H9 (cell line): ENCODE measurements around the gene LARP4B. TPM values are rescaled to one million over a fixed set of nuclear protein-coding genes. Genes with fewer than 3 reads are reported as not detected.

ENCODE experiments used
- DNase-seq: peaks from one replicate; pipeline ENCODE4 v3.0.0-alpha.2; 2017
- H2AFZ ChIP-seq: one replicate; pipeline ENCODE4 v1.6.1; 2013; ENCODE audit warnings: mild to moderate bottlenecking, low read length, control low read depth, moderate library complexity
- H2AK5ac ChIP-seq: 2 replicates; pipeline ENCODE4 v1.6.1; 2013; ENCODE audit warnings: low read length, control low read depth, mixed read lengths; ENCODE audit not compliant: insufficient read length
- H2BK120ac ChIP-seq: one replicate; pipeline ENCODE4 v1.6.1; 2013; ENCODE audit warnings: low read depth, mild to moderate bottlenecking, low read length, control low read depth, inconsistent platforms; ENCODE audit not compliant: poor library complexity, severe bottlenecking
- H2BK12ac ChIP-seq: 2 replicates; pipeline ENCODE4 v1.6.1; 2013; ENCODE audit warnings: low read length, control low read depth, mixed read lengths, low read depth; ENCODE audit not compliant: insufficient read length
- H2BK15ac ChIP-seq: 2 replicates; pipeline ENCODE4 v1.6.1; 2013; ENCODE audit warnings: low read depth, low read length, control low read depth
- H2BK20ac ChIP-seq: one replicate; pipeline ENCODE4 v1.6.1; 2013; ENCODE audit warnings: low read depth, mild to moderate bottlenecking, low read length, control low read depth, inconsistent platforms; ENCODE audit not compliant: poor library complexity, severe bottlenecking
- H2BK5ac ChIP-seq: 2 replicates; pipeline ENCODE4 v1.6.1; 2013; ENCODE audit warnings: low read length, control low read depth, mixed read lengths; ENCODE audit not compliant: insufficient read length
- H3K14ac ChIP-seq: 2 replicates; pipeline ENCODE4 v1.6.1; 2013; ENCODE audit warnings: low read length, control low read depth; ENCODE audit not compliant: insufficient read depth
- H3K18ac ChIP-seq: 2 replicates; pipeline ENCODE4 v1.6.1; 2013; ENCODE audit warnings: low read depth, mild to moderate bottlenecking, mixed read lengths, low read length, control low read depth; ENCODE audit not compliant: insufficient read length
- H3K23ac ChIP-seq: 2 replicates; pipeline ENCODE4 v1.6.1; 2013; ENCODE audit warnings: low read length, control low read depth, mixed read lengths, low read depth; ENCODE audit not compliant: insufficient read length
- H3K23me2 ChIP-seq: 2 replicates; pipeline ENCODE4 v1.6.1; 2013; ENCODE audit warnings: low read depth, mild to moderate bottlenecking, mixed read lengths, low read length, control low read depth; ENCODE audit not compliant: insufficient read length, poor library complexity, severe bottlenecking
- H3K27ac ChIP-seq: 2 replicates; pipeline ENCODE4 v1.5.1; 2013; ENCODE audit warnings: low read length, control low read depth, mixed read lengths, low read depth; ENCODE audit not compliant: insufficient read length
- H3K27me3 ChIP-seq: 2 replicates; pipeline ENCODE4 v1.6.1; 2013; ENCODE audit warnings: low read length, control low read depth, inconsistent platforms; ENCODE audit not compliant: insufficient read depth
- H3K4ac ChIP-seq: 2 replicates; pipeline ENCODE4 v1.6.1; 2013; ENCODE audit warnings: low read depth, mild to moderate bottlenecking, control low read depth, inconsistent platforms, low read length, moderate library complexity
- H3K4me1 ChIP-seq: 2 replicates; pipeline ENCODE4 v1.6.1; 2013; ENCODE audit warnings: low read length, control low read depth, inconsistent platforms; ENCODE audit not compliant: insufficient read depth
- H3K4me2 ChIP-seq: 2 replicates; pipeline ENCODE4 v1.6.1; 2013; ENCODE audit warnings: low read length, control low read depth, mixed read lengths; ENCODE audit not compliant: insufficient read length, insufficient read depth
- H3K56ac ChIP-seq: 2 replicates; pipeline ENCODE4 v1.6.1; 2013; ENCODE audit warnings: low read depth, mild to moderate bottlenecking, mixed read lengths, low read length, control low read depth; ENCODE audit not compliant: insufficient read length
- H3K79me1 ChIP-seq: 2 replicates; pipeline ENCODE4 v1.6.1; 2013; ENCODE audit warnings: low read depth, mild to moderate bottlenecking, moderate library complexity, low read length, control low read depth, inconsistent platforms; ENCODE audit not compliant: insufficient read depth, poor library complexity, severe bottlenecking
- H3K79me2 ChIP-seq: 2 replicates; pipeline ENCODE4 v1.6.1; 2013; ENCODE audit warnings: low read length, control low read depth, inconsistent platforms; ENCODE audit not compliant: insufficient read depth
- H3K9ac ChIP-seq: 2 replicates; pipeline ENCODE4 v1.6.1; 2013; ENCODE audit warnings: low read length, control low read depth, mixed read lengths; ENCODE audit not compliant: insufficient read length; ENCODE audit errors: extremely low read depth
- H3K9me3 ChIP-seq: one replicate; pipeline ENCODE4 v1.6.1; 2013; ENCODE audit warnings: low read depth, low read length, inconsistent platforms; ENCODE audit not compliant: control insufficient read depth
- H3T11ph ChIP-seq: one replicate; pipeline ENCODE4 v1.6.1; 2013; ENCODE audit warnings: mild to moderate bottlenecking, low read length, control low read depth, inconsistent platforms
- H4K20me1 ChIP-seq: one replicate; pipeline ENCODE4 v1.6.1; 2013; ENCODE audit not compliant: control insufficient read depth, insufficient read length, insufficient read depth
- H4K5ac ChIP-seq: 2 replicates; pipeline ENCODE4 v1.6.1; 2013; ENCODE audit warnings: low read depth, mild to moderate bottlenecking, mixed read lengths, low read length, control low read depth; ENCODE audit not compliant: insufficient read length
- H4K8ac ChIP-seq: replicated peaks from 2 replicates; pipeline ENCODE4 v1.6.1; 2013; ENCODE audit warnings: low read length, control low read depth, mixed read lengths, low read depth; ENCODE audit not compliant: insufficient read length
- H4K91ac ChIP-seq: 2 replicates; pipeline ENCODE4 v1.6.1; 2013; ENCODE audit warnings: low read depth, mild to moderate bottlenecking, moderate library complexity, mixed read lengths, low read length, control low read depth; ENCODE audit not compliant: insufficient read length
- H3K27ac Mint-ChIP-seq, 3 experiments: 2 replicates in 2 of 3; 3 replicates in 1 of 3; pipeline ENCODE4 v1.8.0; 2020 to 2021; ENCODE audit warnings: mixed read lengths in 3 of 3, mild to moderate bottlenecking in 1 of 3, moderate library complexity in 1 of 3
- H3K27me3 Mint-ChIP-seq: 2 replicates; pipeline ENCODE4 v1.8.0; 2021; ENCODE audit warnings: low read depth, mild to moderate bottlenecking, moderate library complexity, mixed read lengths
- H3K36me3 Mint-ChIP-seq, 3 experiments: 2 replicates in 2 of 3; 3 replicates in 1 of 3; pipeline ENCODE4 v1.8.0; 2020 to 2021; ENCODE audit warnings: low read depth in 3 of 3, mixed read lengths in 3 of 3; ENCODE audit not compliant: insufficient read depth in 1 of 3
- H3K4me1 Mint-ChIP-seq, 2 experiments: 2 replicates each; pipeline ENCODE4 v1.8.0; 2020; ENCODE audit warnings: mixed read lengths in 2 of 2
- H3K4me3 Mint-ChIP-seq, 2 experiments: 2 replicates in 1 of 2; 3 replicates in 1 of 2; pipeline ENCODE4 v1.8.0; 2020 to 2021; ENCODE audit warnings: mild to moderate bottlenecking in 2 of 2, mixed read lengths in 2 of 2, moderate library complexity in 1 of 2
- H3K9me3 Mint-ChIP-seq, 2 experiments: 2 replicates in 1 of 2; 3 replicates in 1 of 2; pipeline ENCODE4 v1.8.0; 2020; ENCODE audit warnings: mild to moderate bottlenecking in 2 of 2, mixed read lengths in 2 of 2, moderate library complexity in 1 of 2
- WGBS: extraction: QIAGEN DNeasy Blood & Tissue Kit; methylation state at CpG from one replicate; pipeline ENCODE4 v1.1.7; 2013; ENCODE audit warnings: missing lambda C conversion rate, low lambda C conversion rate, mixed read lengths; ENCODE audit not compliant: insufficient read length; ENCODE audit errors: extremely low coverage; 5-methylcytosine and 5-hydroxymethylcytosine counted together
- total RNA-seq: library from RNA; stranded (reverse); gene quantifications from 2 replicates; pipeline ENCODE4 v1.2.1, GENCODE V29; 2021
- TF ChIP-seq, protein P1 (sequence below): fragments of 200-600 bp; sonication (generic); conservative IDR thresholded peaks from 3 replicates; pipeline ENCODE4 v1.8.0; 2021; ENCODE audit warnings: antibody characterized with exemption, mild to moderate bottlenecking

LARP4B gene
- total RNA-seq, 1 experiment from 2014 or later: 88.9 TPM

GRCh38 chr10:905503-905902 lies 26.0 kb downstream of the LARP4B start:
- H3K27ac Mint-ChIP-seq: no peak overlapping the region; a peak in 1 of 7 replicates

More at GRCh38 chr10:905503-905902, 26.0 kb downstream of the LARP4B start:
- H3K4me1 Mint-ChIP-seq: peaks cover 13 to 15% of the 10 kb centered on the region in 2 experiments
- no peak overlapping the region for H3T11ph ChIP-seq
- no peaks in the 10 kb centered on the region for H3K27me3 Mint-ChIP-seq
- H2BK20ac ChIP-seq: no peak overlapping the region
- H3K4me2 ChIP-seq: no peak overlapping the region
- H3K4me1 ChIP-seq: no peaks in the 10 kb centered on the region
- no peak overlapping the region for H4K91ac ChIP-seq
- no peak overlapping the region for H2AFZ ChIP-seq
- peaks cover 23% of the 10 kb centered on the region for H3K79me2 ChIP-seq
- no peaks in the 10 kb centered on the region for H3K27me3 ChIP-seq
- H3K9me3 ChIP-seq: no peaks in the 10 kb centered on the region
- no peak overlapping the region for H3K27ac ChIP-seq
- no peak overlapping the region for H3K56ac ChIP-seq
- H4K8ac ChIP-seq: no peak overlapping the region
- H3K4me3 Mint-ChIP-seq: no peak overlapping the region
- no peak overlapping the region for H3K18ac ChIP-seq
- H3K14ac ChIP-seq: no peak overlapping the region; the same call in 1 of the 2 replicates
- H3K79me1 ChIP-seq: peaks cover 16% of the 10 kb centered on the region
- no peak overlapping the region for H2BK15ac ChIP-seq
- TF ChIP-seq, protein P1, sequence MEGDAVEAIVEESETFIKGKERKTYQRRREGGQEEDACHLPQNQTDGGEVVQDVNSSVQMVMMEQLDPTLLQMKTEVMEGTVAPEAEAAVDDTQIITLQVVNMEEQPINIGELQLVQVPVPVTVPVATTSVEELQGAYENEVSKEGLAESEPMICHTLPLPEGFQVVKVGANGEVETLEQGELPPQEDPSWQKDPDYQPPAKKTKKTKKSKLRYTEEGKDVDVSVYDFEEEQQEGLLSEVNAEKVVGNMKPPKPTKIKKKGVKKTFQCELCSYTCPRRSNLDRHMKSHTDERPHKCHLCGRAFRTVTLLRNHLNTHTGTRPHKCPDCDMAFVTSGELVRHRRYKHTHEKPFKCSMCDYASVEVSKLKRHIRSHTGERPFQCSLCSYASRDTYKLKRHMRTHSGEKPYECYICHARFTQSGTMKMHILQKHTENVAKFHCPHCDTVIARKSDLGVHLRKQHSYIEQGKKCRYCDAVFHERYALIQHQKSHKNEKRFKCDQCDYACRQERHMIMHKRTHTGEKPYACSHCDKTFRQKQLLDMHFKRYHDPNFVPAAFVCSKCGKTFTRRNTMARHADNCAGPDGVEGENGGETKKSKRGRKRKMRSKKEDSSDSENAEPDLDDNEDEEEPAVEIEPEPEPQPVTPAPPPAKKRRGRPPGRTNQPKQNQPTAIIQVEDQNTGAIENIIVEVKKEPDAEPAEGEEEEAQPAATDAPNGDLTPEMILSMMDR: no peak
- H3K23ac ChIP-seq: no peak overlapping the region
- no peak overlapping the region for H2BK12ac ChIP-seq
- no peak overlapping the region for H3K9ac ChIP-seq
- WGBS: no CpG with 5 or more reads among the region's 3 CpGs
- H4K5ac ChIP-seq: no peak overlapping the region
- DNase-seq: no peak
- H3K9me3 Mint-ChIP-seq: no peaks in the 10 kb centered on the region
- peaks cover 10 to 26% (median 15%) of the 10 kb centered on the region in 3 experiments; a peak in 6 of 7 replicates for H3K36me3 Mint-ChIP-seq
- no peak overlapping the region for H2BK120ac ChIP-seq
- H3K23me2 ChIP-seq: no peaks in the 10 kb centered on the region
- H2AK5ac ChIP-seq: no peak overlapping the region
- H3K4ac ChIP-seq: no peak overlapping the region
- no peak overlapping the region for H2BK5ac ChIP-seq
- H4K20me1 ChIP-seq: peaks cover 5% of the 10 kb centered on the region
